ENCODE results near the gene ZCCHC24.

The ZCCHC24 gene

DNA sequence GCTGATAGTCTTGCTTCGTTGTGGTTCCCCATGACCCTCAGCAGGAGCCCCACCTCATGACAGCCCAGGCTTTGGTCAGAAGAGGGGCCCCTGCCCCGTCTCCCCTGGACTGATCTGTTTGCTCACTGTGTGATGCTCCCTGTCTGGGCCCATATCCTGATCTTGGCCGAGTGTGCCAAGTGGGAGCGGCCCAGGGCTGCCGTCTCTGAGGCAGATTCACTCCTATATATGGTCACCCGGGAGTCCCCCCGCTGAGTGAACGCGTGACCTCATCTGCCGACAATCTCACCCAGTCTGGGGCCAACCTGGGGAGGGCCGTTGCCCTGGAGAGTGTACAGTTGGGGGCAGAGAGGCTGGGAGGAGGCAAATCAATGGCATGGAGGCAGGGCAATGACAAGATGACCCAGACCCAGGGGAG is 63.6 kb downstream of the ZCCHC24 start:
- CTCF ChIA-PET: interaction anchor here (1.2 to 3.2 kb wide), 8 partner anchors 8 to 106 kb away, joined by 3 to 28 read pairs (median 4); partner anchors contain the start of gene PPIF
- H3K4me3 ChIP-seq (ENCODE audit: low read depth, low read length): no peak overlapping the region
- TF ChIP-seq, protein P1, sequence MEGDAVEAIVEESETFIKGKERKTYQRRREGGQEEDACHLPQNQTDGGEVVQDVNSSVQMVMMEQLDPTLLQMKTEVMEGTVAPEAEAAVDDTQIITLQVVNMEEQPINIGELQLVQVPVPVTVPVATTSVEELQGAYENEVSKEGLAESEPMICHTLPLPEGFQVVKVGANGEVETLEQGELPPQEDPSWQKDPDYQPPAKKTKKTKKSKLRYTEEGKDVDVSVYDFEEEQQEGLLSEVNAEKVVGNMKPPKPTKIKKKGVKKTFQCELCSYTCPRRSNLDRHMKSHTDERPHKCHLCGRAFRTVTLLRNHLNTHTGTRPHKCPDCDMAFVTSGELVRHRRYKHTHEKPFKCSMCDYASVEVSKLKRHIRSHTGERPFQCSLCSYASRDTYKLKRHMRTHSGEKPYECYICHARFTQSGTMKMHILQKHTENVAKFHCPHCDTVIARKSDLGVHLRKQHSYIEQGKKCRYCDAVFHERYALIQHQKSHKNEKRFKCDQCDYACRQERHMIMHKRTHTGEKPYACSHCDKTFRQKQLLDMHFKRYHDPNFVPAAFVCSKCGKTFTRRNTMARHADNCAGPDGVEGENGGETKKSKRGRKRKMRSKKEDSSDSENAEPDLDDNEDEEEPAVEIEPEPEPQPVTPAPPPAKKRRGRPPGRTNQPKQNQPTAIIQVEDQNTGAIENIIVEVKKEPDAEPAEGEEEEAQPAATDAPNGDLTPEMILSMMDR (IDR thresholded peaks at IDR 0.05; ENCODE audit: insufficient read depth, low read length, missing control alignments): no peak
- peak; percentile 62 for DNase-seq (ENCODE audit: low read depth, low spot score)
- POLR2A ChIA-PET: interaction anchor here (1.0 kb wide), 1 partner anchor 63 kb away, joined by 4 read pairs; no protein-coding TSS in a partner anchor

GRCh38 chr10:79380946-79381721 is 64.3 kb downstream of the ZCCHC24 start:
- H3K4me3 ChIP-seq (ENCODE audit: low read depth, low read length): no peak overlapping the region
- DNase-seq (ENCODE audit: low read depth, low spot score): no peak
- ChIA-PET CTCF (interaction anchor here (1.2 to 3.2 kb wide), 7 partner anchors 7 to 107 kb away, joined by 3 to 28 read pairs (median 5); partner anchors contain the start of gene PPIF), POLR2A (no interaction called here)
- TF ChIP-seq, protein P1 (IDR thresholded peaks at IDR 0.05; ENCODE audit: insufficient read depth, low read length, missing control alignments): no peak

DNA sequence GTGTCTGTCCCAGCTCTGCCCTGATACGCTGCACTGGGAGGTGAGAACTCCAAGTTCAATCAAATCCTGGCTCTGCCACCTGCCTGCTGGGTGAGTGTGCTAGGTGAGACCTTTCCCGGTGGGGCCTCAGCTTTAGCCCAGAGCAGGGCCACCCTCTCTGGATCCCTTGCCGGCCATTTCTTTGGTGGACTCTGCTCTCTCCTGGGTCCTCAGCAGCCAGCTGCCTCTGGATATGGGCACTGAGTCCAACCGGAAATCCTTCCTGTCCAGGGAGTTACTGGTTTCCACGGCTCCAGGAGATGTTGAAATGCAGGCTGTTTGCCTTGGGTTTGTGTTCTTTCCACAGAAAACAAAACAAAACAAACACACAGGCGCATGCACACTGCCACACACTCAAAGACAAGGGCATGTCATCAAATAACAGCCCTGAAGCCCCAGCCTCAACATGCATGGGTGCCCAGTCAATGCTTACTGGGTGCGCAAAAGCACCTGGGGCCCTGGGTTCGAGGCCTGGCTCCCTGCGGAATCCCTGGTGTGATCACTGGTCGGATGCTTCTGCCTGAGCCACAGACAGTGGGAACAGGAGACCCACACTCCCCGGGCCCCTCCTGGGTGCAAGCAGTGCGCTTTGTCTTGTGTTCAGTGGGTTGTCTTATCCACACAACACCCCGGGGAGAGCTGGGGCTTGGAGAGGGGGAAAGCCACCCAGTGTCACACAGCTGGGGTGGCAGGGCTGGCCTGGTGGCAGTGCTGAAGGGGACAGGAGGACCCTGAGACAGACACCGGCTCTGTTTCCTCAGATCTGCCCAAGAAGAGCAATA is 65.1 kb downstream of the ZCCHC24 start:
- no peak for DNase-seq (ENCODE audit: low read depth, low spot score)
- CTCF ChIA-PET: interaction anchor here (1.2 to 3.2 kb wide), 4 partner anchors 19 to 88 kb away, joined by 3 to 10 read pairs (median 4); partner anchors contain the start of gene PPIF

DNA sequence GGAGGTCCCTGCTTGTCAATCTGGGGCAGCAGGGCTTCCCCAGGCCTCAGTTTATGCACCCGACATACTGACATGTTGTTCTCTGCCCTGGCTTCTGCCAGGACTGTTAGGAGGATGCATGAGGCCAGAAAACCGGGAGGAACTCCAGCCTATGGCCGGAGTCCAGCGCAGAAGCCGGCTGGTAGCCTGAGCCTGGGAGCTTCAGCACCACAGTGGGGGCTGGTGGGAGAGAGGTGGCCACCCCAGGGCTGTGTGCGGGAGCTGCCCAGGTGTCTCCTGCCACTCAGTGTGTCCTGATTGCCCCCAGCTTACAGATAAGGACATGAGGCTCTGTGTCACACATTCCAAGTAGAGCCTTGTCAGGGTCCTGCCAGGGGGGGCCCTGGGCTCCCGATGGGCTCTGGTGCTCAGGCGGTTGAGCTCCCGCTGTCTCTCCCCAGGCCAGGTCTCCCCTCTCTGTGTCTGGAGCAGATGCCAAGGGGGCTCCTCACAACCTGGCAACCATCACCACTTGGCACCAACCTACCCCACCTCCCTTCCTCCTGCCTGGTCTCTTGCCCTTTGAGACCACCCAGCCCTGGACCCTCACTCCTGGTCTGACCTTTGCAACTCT is 65.8 kb downstream of the ZCCHC24 start:
- TF ChIP-seq, protein P1 (IDR thresholded peaks at IDR 0.05; ENCODE audit: insufficient read depth, low read length, missing control alignments): no peak
- ChIA-PET POLR2A (no interaction called here), CTCF (interaction anchor here (1.2 to 3.2 kb wide), 2 partner anchors 8 to 89 kb away, joined by 4 to 10 read pairs; no protein-coding TSS in a partner anchor)
- H3K4me3 ChIP-seq (ENCODE audit: low read depth, low read length): no peak overlapping the region
- no peak for DNase-seq (ENCODE audit: low read depth, low spot score)

More for the DNA sequence above, 65.1 kb downstream of the ZCCHC24 start:
- H3K4me3 ChIP-seq (ENCODE audit: low read depth, low read length): no peak overlapping the region
- TF ChIP-seq, protein P1 (IDR thresholded peaks at IDR 0.05; ENCODE audit: insufficient read depth, low read length, missing control alignments): no peak
- POLR2A ChIA-PET: interaction anchor here (0.6 kb wide), 1 partner anchor 1175 kb away, joined by 3 read pairs; no protein-coding TSS in a partner anchor

DNA sequence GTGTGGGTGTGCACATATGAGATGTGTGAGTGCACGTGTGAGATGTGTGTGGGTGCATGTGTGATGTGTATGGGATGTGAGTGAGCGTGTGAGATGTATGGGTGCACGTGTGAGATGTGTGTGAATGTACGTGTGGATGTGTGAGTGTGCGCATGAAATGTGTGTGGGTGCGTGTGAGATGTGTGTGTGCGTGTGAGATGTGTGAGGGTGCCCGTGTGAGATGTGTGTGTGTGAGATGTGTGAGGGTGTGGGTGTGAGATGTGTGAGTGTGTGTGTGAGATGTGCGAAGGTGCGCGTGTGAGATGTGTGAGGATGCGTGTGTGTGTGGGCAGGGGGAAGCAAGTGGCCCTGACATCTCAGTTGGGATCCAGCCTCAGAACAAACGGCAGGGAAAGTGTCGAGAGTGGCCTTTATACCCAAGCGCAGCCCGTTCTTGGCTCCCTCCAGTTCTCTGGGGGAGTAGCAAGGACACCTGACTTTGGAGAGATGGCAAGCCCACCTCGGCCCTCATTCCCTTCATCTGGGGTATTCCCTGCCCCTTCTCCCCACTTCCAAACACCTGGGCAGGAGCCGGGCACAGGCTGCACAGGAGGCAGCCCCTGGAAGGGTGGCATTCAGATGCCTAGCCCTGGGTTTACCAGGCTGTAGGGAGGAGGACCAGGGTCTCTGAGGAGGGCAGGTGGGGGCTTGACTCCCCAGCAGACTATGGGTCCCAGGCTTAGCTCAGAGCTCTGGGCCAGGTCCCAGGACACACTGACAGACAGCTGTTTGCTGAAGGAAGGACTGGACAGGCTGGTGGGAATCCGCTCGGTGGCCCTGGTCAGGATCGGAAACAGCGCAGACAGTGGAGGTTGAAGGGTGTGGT is 66.5 kb downstream of the ZCCHC24 start:
- ChIA-PET POLR2A (no interaction called here), CTCF (interaction anchor here (1.2 to 3.2 kb wide), 2 partner anchors 9 to 89 kb away, joined by 4 to 10 read pairs; no protein-coding TSS in a partner anchor)
- no peak overlapping the region for H3K4me3 ChIP-seq (ENCODE audit: low read depth, low read length)
- TF ChIP-seq, protein P1 (IDR thresholded peaks at IDR 0.05; ENCODE audit: insufficient read depth, low read length, missing control alignments): no peak
- no peak for DNase-seq (ENCODE audit: low read depth, low spot score)
